ENCODE results near the gene SLC35G1.

Gene SLC35G1

DNA sequence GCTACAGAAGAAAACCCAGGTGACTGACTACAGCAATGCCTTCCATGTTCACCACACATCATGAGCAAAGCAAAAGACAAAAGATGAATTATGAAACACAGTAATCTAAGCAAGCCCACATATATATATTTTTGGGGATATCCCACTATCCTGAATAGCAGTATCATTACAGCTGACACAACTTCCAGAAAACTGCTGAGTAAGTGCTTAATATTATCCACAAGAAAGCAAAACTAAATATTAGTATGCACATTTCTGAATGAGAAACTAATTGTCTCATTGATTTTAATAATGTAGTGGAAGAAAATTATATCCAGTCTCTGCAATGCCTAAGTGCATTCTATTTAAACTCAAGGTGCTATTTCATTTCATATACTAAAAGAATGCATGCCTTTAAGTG lies 14.5 kb upstream of the SLC35G1 start:
- no peak for DNase-seq

DNA sequence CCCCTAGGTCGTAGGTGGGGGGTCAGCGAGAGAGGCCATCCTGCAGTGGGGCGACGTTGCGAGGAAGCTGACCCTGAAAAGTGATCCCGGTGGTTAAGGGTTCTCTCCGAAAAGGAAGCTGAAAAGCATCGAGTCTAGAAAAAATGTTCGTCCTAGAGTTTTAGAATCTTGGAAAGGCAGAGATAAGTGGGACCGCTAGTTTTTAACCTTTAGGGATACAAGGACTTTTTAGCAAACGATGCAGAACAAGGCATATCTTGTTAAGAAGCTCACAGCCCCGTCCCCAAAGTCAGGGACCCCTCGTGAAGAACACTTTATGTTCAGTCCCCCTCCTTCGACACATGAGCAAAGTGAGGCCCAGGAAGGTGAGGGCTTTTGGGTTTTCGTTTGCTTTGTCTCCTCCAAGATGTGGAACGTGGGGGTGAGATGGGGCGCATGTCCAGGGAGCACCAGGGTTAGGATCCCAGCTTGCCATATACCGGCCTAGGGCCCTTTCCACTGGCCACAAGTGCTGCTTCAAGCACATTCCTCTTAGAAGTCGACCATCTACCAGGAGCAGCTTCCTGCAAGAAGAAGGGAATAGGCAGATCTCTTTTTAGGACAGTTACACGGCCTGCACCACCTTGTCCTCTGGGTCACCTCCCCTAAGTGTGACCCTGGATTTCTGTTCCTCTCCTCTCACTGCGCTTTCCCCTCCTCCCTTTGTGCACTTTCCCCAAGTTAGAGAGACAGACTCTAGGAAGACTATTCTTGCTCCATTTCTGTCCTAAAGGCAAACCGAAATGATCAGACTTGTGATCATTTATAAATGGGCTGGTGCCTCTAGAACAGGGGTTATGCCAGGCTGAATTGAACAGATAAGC lies 969 bp downstream of the SLC35G1 start:
- DNase-seq, result no peak

DNA sequence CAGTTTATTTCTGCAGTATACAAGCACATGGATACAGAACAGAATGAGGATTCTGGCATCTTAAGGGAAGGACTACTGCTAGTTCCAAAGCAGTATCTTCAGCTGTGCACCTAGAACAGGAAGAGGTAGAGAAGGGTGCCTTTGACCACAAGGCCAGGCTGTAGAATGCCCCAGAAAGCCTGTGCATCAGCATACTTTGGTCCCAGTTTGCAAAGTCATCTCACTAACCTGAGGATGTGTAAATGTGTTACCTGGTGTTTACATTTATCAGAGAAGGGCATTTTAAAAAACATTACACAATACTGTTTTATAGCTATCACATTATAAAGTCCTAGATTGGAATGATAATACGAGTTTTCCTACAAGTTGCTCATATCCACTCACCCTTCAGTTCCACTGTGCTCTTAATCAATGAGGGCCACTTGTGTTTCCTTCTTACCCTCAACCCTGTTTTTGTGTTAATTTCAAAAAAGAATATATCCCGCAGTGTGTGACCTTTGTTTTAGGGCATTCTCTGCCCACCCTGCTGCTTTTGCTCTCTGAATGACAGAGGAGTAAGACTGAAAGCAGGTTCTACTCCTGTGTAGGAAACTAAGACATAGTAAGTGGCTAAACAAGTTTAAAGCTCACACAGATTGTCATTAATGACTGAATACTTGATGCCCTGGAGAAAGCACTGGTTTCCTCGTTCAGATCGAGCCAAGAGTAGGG lies 3.4 kb downstream of the SLC35G1 start:
- no peak for DNase-seq

DNA sequence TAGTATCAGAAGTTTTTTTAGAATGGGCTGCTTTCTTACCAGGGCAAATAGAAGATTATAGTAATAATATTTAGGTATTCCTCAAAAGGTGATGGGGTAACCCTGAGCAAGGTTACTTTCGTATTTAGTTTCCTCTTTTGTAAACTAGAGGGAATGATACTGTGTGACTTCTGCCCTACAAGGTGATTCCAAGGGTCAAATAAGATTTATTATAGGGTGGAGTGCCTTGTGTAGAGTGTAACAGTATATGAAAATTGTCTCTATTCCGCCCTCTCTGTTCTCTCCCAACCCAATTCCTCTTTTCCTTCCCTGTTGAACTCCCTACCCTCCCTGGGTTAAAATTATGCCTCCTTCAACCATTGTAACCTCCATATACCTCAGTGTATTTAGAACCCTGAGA lies 5.3 kb downstream of the SLC35G1 start:
- DNase-seq, result no peak

DNA sequence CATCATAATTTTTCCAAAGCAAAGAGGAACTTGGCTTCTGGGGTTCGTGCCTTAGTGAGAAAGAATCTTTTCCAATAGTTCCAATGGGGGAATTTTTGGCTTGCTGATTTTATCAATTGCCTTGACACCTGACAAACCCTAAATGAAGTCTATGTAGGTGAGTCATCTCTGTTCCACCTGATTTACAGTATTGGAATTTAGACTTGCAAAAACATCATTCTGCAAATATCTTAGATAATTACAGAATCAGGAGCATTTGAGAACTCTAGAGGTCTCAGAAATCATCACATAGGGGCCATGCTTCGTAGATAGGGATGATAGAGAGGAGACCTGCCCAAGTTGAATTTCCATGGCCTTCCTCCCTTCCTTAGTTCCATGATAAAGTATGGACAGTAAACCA lies 9.3 kb downstream of the SLC35G1 start:
- DNase-seq, result no peak

DNA sequence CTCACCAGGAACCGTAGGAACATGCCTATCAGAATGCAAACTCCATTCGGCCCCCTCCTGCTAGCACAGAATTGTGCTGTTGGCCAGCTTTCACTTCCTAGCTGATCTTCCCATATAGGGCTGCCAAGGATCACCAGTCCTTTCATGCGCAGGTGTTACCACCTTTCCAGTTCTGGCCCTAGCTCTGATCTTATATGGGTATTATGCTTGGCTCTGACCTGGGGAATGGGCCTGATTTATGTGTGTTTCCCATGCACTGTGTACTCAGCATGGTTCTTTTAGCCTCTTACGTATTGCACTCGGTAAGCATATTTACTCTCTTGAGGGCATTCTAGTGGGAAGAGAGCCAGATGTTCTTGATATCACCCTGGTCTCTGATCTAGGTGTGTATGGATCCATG lies 11.1 kb downstream of the SLC35G1 start:
- DNase-seq, result no peak

DNA sequence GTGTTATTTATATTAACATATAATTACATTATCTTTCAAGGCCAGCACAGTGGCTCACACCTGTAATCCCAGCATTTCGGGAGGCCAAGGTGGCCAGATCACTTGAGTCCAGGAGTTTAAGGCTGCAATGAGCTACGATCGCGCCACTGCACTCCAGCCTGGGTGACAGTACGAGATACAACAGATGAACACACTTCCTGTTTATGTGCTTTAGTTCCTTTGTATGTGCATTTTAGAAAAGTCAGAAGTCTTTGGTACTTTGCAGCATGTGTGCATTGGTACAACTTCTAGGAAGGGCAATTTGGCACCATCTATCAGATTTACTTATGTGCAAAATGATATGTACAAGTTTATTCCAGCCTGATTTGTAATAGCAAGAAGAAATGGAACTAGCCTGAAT lies 13.3 kb downstream of the SLC35G1 start:
- no peak for DNase-seq

DNA sequence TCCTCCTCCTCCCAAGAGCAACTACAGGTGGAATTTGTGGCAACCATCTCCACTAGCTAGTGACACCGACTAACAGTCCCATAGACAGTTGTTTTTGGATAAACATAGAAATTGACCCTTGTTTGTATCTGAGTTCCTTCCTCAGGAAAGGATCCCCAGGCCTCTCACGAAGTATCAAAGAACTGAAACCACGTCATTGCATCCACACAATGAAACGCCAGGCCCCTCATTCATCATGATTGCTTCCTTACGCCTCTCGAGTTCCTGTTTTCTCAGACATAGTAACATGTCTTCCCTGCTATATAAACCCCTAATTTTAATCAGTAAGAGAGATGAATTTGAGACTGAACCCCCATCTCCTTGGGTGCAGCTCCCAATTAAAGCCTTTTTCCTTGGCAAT lies 18.1 kb downstream of the SLC35G1 start:
- no peak for DNase-seq

DNA sequence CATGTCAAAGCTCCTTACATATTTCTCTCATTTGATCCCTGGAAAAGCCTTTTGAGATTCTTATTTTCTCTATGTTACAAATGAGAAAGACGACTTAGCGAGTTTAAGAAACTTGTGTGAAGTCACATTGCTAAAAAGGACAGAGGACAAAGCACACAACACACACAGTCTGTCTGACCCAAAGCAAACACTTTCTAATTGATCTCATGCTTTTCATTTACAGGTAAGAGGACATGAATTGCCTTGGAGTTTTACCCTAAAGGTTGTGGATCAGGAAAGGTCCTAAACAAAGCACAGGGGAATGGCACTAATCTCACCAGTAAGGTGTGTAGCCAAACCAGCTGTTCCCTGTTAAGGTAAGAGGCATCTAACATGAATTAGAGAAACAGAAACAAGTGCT lies 18.7 kb downstream of the SLC35G1 start:
- DNase-seq, result no peak

DNA sequence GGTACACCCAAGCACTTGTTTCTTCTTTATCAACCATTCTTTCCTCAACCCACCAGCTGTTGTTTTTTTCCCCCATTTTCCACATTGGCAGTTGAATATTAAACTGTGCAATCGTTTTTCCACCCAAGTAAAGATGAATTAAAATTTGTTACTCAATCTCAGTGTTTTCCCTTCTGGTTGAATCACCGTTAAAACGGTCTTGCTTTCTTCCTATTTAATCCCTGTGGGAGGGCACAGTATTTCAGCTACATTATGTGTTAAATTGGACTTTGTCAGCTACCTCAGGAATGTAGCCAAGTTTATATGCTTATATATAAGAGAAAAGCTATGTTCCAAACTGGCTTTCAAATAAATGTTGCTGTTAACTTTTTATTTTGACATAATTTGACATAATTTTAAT lies 19.9 kb downstream of the SLC35G1 start:
- DNase-seq, result no peak

GRCh38 chr10:93915598-93915997 lies 21.8 kb downstream of the SLC35G1 start:
- no peak for DNase-seq

GRCh38 chr10:93916257-93917063 lies 22.7 kb downstream of the SLC35G1 start:
- DNase-seq, result no peak

- no peak for DNase-seq
These were observed 23.2 kb downstream of the SLC35G1 start for GRCh38 chr10:93917064-93917391.

DNA sequence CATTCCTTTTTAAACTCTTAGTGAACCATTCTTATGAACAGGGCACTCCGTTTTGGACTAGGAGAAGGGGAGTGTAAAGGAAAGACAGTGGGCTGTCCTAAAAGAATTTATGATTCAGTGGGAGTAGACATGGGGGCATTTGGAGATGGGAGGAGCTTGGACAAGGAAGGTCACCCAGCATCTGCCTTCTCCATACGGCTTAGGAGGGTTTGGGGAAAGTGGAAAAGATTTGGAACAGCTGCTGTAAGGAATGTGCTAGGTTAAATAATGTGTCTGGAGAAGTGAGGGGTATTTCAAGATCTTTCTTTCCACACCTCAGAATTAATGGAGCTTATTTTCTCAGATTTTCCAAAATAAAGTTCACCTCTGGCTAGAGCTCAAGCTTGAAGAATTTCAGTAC lies 24.0 kb downstream of the SLC35G1 start:
- no peak for DNase-seq

DNA sequence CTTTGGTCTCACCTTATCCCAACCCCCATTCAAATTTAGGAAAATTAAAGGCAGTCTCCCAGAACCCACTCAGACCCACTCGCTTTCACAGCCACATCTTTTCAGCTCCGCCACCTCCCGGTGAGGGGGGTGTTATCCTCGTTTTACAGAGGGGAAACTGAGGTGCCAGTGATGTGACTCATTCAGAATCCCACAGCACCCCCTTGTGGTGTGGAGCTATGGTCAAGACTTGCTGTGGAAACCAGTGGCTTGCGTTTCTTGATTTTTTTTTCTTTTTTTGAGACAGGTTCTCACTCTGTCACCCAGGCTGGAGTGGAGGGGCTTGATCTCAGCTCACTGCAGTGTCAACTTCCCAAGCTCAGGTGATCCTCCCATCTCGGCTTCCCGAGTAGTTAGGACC lies 27.6 kb downstream of the SLC35G1 start:
- no peak for DNase-seq

- no peak for DNase-seq
These were observed 32.8 kb downstream of the SLC35G1 start for GRCh38 chr10:93926613-93927012.

DNA sequence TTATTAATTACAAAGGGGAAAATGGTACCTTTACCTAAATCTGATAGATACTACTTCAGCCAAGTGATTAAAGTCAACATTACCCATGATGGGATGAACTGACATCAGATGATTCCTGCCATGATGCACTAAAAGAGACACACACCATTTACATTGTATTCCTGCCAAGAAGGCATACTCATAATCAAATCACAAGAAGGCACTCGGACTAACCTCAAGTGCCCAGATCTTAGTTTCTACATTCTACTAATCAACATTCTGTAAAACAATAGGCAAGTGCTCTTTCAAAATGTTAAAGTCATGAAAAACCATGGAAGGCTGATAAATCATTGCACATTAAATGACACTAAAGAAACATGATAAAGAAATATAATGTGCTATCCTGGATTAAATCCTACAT lies 44.4 kb downstream of the SLC35G1 start:
- DNase-seq, result no peak

GRCh38 chr10:93940881-93941280 lies 47.1 kb downstream of the SLC35G1 start:
- no peak for DNase-seq

GRCh38 chr10:93941606-93942005 lies 47.8 kb downstream of the SLC35G1 start:
- DNase-seq, result no peak

DNA sequence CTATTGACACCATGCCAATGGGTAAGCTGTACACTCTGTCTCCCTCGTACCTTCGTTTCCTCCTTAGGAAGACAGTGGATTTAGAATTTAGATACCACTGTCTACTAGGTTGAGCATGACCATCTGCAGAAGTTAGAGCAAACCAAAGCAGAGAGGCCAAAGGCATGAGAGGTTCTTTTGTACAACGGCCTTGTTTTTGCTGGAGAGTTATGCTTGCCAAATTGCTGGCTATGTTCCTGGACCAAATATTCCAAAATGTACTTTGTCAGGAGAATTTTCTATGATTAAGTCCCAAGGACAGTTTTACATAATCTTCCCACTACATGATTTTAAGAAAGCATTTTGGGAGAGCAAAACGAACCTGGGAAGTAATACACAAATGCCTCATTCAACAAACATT lies 52.0 kb downstream of the SLC35G1 start:
- no peak for DNase-seq

GRCh38 chr10:93947055-93947454 lies 53.3 kb downstream of the SLC35G1 start:
- DNase-seq, result no peak

DNA sequence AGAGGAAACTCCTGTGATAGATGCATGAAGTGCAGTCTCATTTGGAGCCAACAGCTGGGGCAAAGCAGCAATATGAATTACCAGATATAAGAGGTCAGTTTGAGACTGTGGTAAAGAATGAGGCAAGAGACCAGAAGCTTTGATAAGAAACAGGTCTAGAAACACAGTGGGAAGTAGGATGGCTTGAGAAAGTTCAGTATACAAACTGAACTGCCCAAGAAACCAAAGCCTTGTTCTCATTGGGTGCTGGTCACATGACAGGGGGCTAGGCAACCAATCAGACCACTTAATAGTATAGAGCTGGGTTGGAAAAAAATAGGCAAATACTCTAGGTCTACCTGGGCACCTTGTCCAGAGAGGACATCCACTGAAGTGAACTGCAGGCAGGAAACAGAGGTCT lies 53.7 kb downstream of the SLC35G1 start:
- no peak for DNase-seq

DNA sequence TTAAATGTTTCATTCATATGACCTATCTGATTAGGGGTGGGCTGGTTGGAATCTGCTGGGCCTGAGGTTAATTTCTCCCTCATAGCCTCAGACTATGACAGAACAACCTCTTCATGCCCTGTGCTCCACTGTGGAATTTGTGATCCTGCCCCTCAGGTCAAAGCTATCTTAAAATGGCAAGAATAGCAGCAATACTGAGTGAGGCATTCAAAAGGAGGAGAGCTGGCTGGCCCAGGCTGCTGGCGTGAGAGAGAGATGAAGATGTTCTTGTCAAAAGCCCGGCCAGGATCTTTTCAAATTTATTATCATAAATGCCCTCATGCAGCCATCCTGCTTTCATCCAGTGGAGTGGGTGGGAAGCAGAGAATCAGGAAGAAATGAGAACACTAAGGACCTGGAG lies 58.1 kb downstream of the SLC35G1 start:
- DNase-seq, result no peak

Measured in cerebellar nuclear complex (tissue), 1 donor.